H1 (cell line): ENCODE data around the gene MAPT. TPM values are rescaled to one million over a fixed set of nuclear protein-coding genes. Genes with fewer than 3 reads are reported as not detected.

ENCODE experiments used
- CTCF ChIA-PET: fragments of 300-600 bp; sonication (Branson Sonifier 250); formaldehyde crosslinking; loops from one replicate; lab custom pipeline; 2021; ENCODE audit not compliant: partially characterized antibody; lab: Charles Lee
- POLR2A ChIA-PET: fragments of 300-600 bp; sonication (Branson Sonifier 250); formaldehyde crosslinking; loops from one replicate; lab custom pipeline; 2021; ENCODE audit warnings: inconsistent platforms; ENCODE audit not compliant: partially characterized antibody; lab: Charles Lee
- DNase-seq, 2 experiments: peaks; one replicate each; pipeline versions ENCODE4 v3.0.0 to v3.0.0-alpha.2; 2010 to 2022; ENCODE audit warnings: low spot score in 2 of 2, low read depth in 1 of 2, mixed read lengths in 1 of 2
- FAIRE-seq: peaks from 2 replicates; lab custom pipeline; 2011; peaks lifted over from hg19 to GRCh38; lab: Jason Lieb, UNC
- H2AFZ ChIP-seq: 2 replicates; pipeline ENCODE4 v1.8.1; 2012; ENCODE audit warnings: low read length, inconsistent platforms
- H2AK5ac ChIP-seq: 2 replicates; pipeline ENCODE4 v1.6.1; 2013; ENCODE audit warnings: low read depth, low read length
- H2BK120ac ChIP-seq: replicated peaks from 2 replicates; pipeline ENCODE3; 2013; ENCODE audit warnings: low read depth, low read length, inconsistent platforms
- H2BK12ac ChIP-seq: 2 replicates; pipeline ENCODE4 v1.6.1; 2013; ENCODE audit warnings: low read depth, low read length
- H2BK15ac ChIP-seq: 2 replicates; pipeline ENCODE4 v1.6.1; 2013; ENCODE audit warnings: low read length
- H2BK20ac ChIP-seq: 2 replicates; pipeline ENCODE4 v1.6.1; 2013; ENCODE audit warnings: low read length
- H2BK5ac ChIP-seq: 2 replicates; pipeline ENCODE4 v1.6.1; 2013; ENCODE audit warnings: low read depth, low read length
- H3K14ac ChIP-seq: 2 replicates; pipeline ENCODE4 v1.6.1; 2013; ENCODE audit warnings: inconsistent platforms; ENCODE audit not compliant: insufficient read length
- H3K18ac ChIP-seq: 2 replicates; pipeline ENCODE4 v1.6.1; 2013; ENCODE audit warnings: low read length; ENCODE audit errors: extremely low read depth
- H3K23ac ChIP-seq: 2 replicates; pipeline ENCODE4 v1.6.1; 2013; ENCODE audit warnings: inconsistent platforms; ENCODE audit not compliant: insufficient read length
- H3K23me2 ChIP-seq: 2 replicates; pipeline ENCODE4 v1.6.1; 2013; ENCODE audit warnings: low read depth, low read length
- H3K27ac ChIP-seq: 2 replicates; pipeline ENCODE4 v1.6.1; 2011; ENCODE audit warnings: low read depth, low read length, inconsistent platforms
- H3K27me3 ChIP-seq, 4 experiments: replicated peaks in 1 of 4; 1 replicate in 1 of 4; 2 replicates in 3 of 4; pipeline versions ENCODE4 v1.6.1 to v1.8.1; 2011 to 2013; ENCODE audit warnings: low read length in 3 of 4, mild to moderate bottlenecking in 3 of 4, inconsistent platforms in 2 of 4, mixed read lengths in 2 of 4, moderate library complexity in 1 of 4; ENCODE audit not compliant: control insufficient read depth in 3 of 4, insufficient read depth in 3 of 4; ENCODE audit errors: extremely low read depth in 1 of 4
- H3K36me3 ChIP-seq, 4 experiments: 2 replicates each; pipeline versions ENCODE4 v1.6.1 to v1.8.1; 2011 to 2013; ENCODE audit warnings: mild to moderate bottlenecking in 4 of 4, low read length in 3 of 4, moderate library complexity in 2 of 4, control low read depth in 1 of 4, inconsistent platforms in 1 of 4; ENCODE audit not compliant: insufficient read depth in 4 of 4, control insufficient read depth in 2 of 4
- H3K4ac ChIP-seq: replicated peaks from 2 replicates; pipeline ENCODE3; 2013; ENCODE audit warnings: low read length, low read depth, mixed read lengths, inconsistent platforms; ENCODE audit not compliant: insufficient read length
- H3K4me1 ChIP-seq, 4 experiments: replicated peaks in 1 of 4; 1 replicate in 1 of 4; 2 replicates in 3 of 4; pipeline versions ENCODE4 v1.6.1 to v1.8.1; 2011 to 2013; ENCODE audit warnings: low read length in 3 of 4, inconsistent platforms in 2 of 4, mixed read lengths in 1 of 4; ENCODE audit not compliant: insufficient read depth in 4 of 4, control insufficient read depth in 3 of 4
- H3K4me2 ChIP-seq, 2 experiments: 2 replicates each; pipeline versions ENCODE4 v1.6.1 to v1.8.1; 2011 to 2013; ENCODE audit warnings: low read depth in 2 of 2, low read length in 2 of 2, control low read depth in 1 of 2, inconsistent platforms in 1 of 2, mild to moderate bottlenecking in 1 of 2; ENCODE audit not compliant: insufficient read depth in 1 of 2
- H3K4me3 ChIP-seq, 4 experiments: fragments of 200-600, 300-600 bp in 1 of 4; sonication (generic), shearing (Covaris generic), sonication (Bioruptor Twin) in 1 of 4; 2 replicates each; pipeline versions ENCODE4 v1.5.1 to v1.8.1; 2011 to 2016; ENCODE audit warnings: low read length in 4 of 4, low read depth in 3 of 4, control low read depth in 2 of 4, inconsistent platforms in 2 of 4, mild to moderate bottlenecking in 2 of 4, mixed read lengths in 1 of 4, moderate library complexity in 1 of 4; ENCODE audit not compliant: insufficient read depth in 2 of 4; ENCODE audit errors: extremely low read depth in 1 of 4
- H3K56ac ChIP-seq: replicated peaks from 2 replicates; pipeline ENCODE3; 2013; ENCODE audit warnings: low read depth, mild to moderate bottlenecking, mixed read lengths, low read length, inconsistent platforms; ENCODE audit not compliant: insufficient read length
- H3K79me1 ChIP-seq: 2 replicates; pipeline ENCODE4 v1.6.1; 2013; ENCODE audit warnings: low read depth, low read length, control low read depth
- H3K79me2 ChIP-seq, 2 experiments: 2 replicates each; pipeline versions ENCODE4 v1.6.1 to v1.8.1; 2012 to 2013; ENCODE audit warnings: low read length in 2 of 2, mild to moderate bottlenecking in 2 of 2, inconsistent platforms in 1 of 2; ENCODE audit not compliant: insufficient read depth in 2 of 2, control insufficient read depth in 1 of 2
- H3K9ac ChIP-seq, 4 experiments: replicated peaks in 1 of 4; 1 replicate in 1 of 4; 2 replicates in 3 of 4; pipeline versions ENCODE4 v1.6.1 to v1.8.1; 2011 to 2013; ENCODE audit warnings: low read depth in 3 of 4, low read length in 3 of 4, control low read depth in 2 of 4, mild to moderate bottlenecking in 2 of 4, moderate library complexity in 2 of 4, inconsistent platforms in 1 of 4; ENCODE audit errors: extremely low read depth in 1 of 4
- H3K9me3 ChIP-seq, 2 experiments: 2 replicates each; pipeline versions ENCODE4 v1.6.1 to v1.8.1; 2012 to 2013; ENCODE audit warnings: mild to moderate bottlenecking in 2 of 2, moderate library complexity in 2 of 2, control low read depth in 1 of 2, inconsistent platforms in 1 of 2, low read depth in 1 of 2, low read length in 1 of 2, mixed read lengths in 1 of 2; ENCODE audit not compliant: insufficient read depth in 2 of 2
- H4K20me1 ChIP-seq, 2 experiments: replicated peaks in 1 of 2; 2 replicates each; pipeline versions ENCODE3 to v1.8.1; 2011 to 2013; ENCODE audit warnings: inconsistent platforms in 2 of 2, low read length in 2 of 2, mild to moderate bottlenecking in 1 of 2; ENCODE audit not compliant: insufficient read depth in 2 of 2, control insufficient read depth in 1 of 2
- H4K5ac ChIP-seq: 2 replicates; pipeline ENCODE4 v1.6.1; 2013; ENCODE audit warnings: low read length, low read depth, mixed read lengths, inconsistent platforms; ENCODE audit not compliant: insufficient read length
- H4K8ac ChIP-seq: 2 replicates; pipeline ENCODE4 v1.8.0; 2013; ENCODE audit warnings: mild to moderate bottlenecking, moderate library complexity, low read length, inconsistent platforms; ENCODE audit not compliant: insufficient read depth; ENCODE audit errors: extremely low read depth
- H4K91ac ChIP-seq: replicated peaks from 2 replicates; pipeline ENCODE3; 2013; ENCODE audit warnings: low read length, mixed read lengths, inconsistent platforms; ENCODE audit not compliant: insufficient read length
- BCL11A ChIP-seq, 2 experiments: IDR thresholded peaks; one replicate each; pipeline ENCODE4 v1.6.1; 2011; ENCODE audit warnings: low read depth in 2 of 2, low read length in 2 of 2, mild to moderate bottlenecking in 2 of 2
- BRCA1 ChIP-seq: IDR thresholded peaks from 2 replicates; pipeline ENCODE4 v1.6.1; 2012; ENCODE audit warnings: low read depth, low read length, improper control_type of control experiment
- KDM5A ChIP-seq: fragments of 200-600 bp; IDR thresholded peaks from 2 replicates; pipeline ENCODE4 v1.7.1; 2012; ENCODE audit warnings: mild to moderate bottlenecking, low read length, inconsistent platforms, mixed read lengths
- POLR2A ChIP-seq, 2 experiments: IDR thresholded peaks; 1 replicate in 1 of 2; 2 replicates in 1 of 2; pipeline ENCODE4 v1.6.1; 2011; ENCODE audit warnings: low read depth in 2 of 2, low read length in 2 of 2, mild to moderate bottlenecking in 2 of 2; ENCODE audit errors: control extremely low read depth in 1 of 2
- RFX5 ChIP-seq: IDR thresholded peaks from 2 replicates; pipeline ENCODE4 v1.6.1; 2011; ENCODE audit warnings: low read depth, low read length, improper control_type of control experiment, borderline replicate concordance
- SAP30 ChIP-seq: fragments of 300-600 bp; sonication (generic); IDR thresholded peaks from 2 replicates; pipeline ENCODE4 v1.7.1; 2012; ENCODE audit warnings: low read length, moderate library complexity, mild to moderate bottlenecking, inconsistent platforms; ENCODE audit not compliant: insufficient read depth, insufficient replicate concordance
- WGBS, 2 experiments: shearing (Covaris generic) in 1 of 2; methylation state at CpG; one replicate each; pipeline versions ENCODE4 v1.1.6 to v1.1.7; 2013 to 2015; ENCODE audit warnings: low lambda C conversion rate in 2 of 2, mixed read lengths in 2 of 2, inconsistent platforms in 1 of 2, low coverage in 1 of 2, missing lambda C conversion rate in 1 of 2; ENCODE audit not compliant: insufficient replicate concordance in 2 of 2, insufficient coverage in 1 of 2, insufficient read length in 1 of 2; ENCODE audit errors: extremely low coverage in 1 of 2, missing lambda C conversion rate in 1 of 2; 5-methylcytosine and 5-hydroxymethylcytosine counted together
- polyA plus RNA-seq, 7 experiments: library from polyadenylated mRNA; depleted of rRNA in 3 of 7; stranded (reverse) in 5 of 7; unstranded in 2 of 7; fragments of >200 nt in 5 of 7; fragments of 200-250 nt in 2 of 7; gene quantifications; 1 replicate in 5 of 7; 2 replicates in 1 of 7; 4 replicates in 1 of 7; pipeline versions ENCODE4 v1.2.1 to v1.2.3, GENCODE V29; 2011 to 2013; ENCODE audit warnings: missing spikeins in 2 of 7, mixed read lengths in 2 of 7
- total RNA-seq: library from RNA; stranded (reverse); fragmentation: NEBNext Ultra II Directional; extraction: Animal tissue kit (Norgen Biotek cat#: 25700); gene quantifications from 2 replicates; pipeline ENCODE4 v1.2.1, GENCODE V29; 2021

Gene MAPT
- total and polyA plus RNA-seq, 2 of the 8 experiments (the other 6 are each of a cell fraction or from before 2014, with no cell fraction given), result 0.54 to 1.7 TPM

GRCh38 chr17:45979137-45979536, 84.8 kb downstream of the MAPT start:
- no peak overlapping the region for H3K4me2 ChIP-seq
- no peaks in the 10 kb centered on the region for H3K79me1 ChIP-seq
- peaks cover 0 to 6% (median 1%) of the 10 kb centered on the region in 4 experiments; a peak in 2 of 7 replicates for H3K4me1 ChIP-seq
- H3K9ac ChIP-seq, result no peak overlapping the region
- no peak overlapping the region for H4K91ac ChIP-seq
- no peak overlapping the region for H2BK12ac ChIP-seq
- H2BK120ac ChIP-seq, result no peak overlapping the region
- H3K18ac ChIP-seq, result no peak overlapping the region
- ChIA-PET CTCF (interaction anchor here (1.3 to 2.5 kb wide), 2 partner anchors 8 to 11 kb away, joined by 3 to 11 read pairs; no protein-coding TSS in a partner anchor), POLR2A (no interaction called here)
- H3K27ac ChIP-seq, result no peak overlapping the region
- H3K4ac ChIP-seq, result no peak overlapping the region
- H2BK20ac ChIP-seq, result no peak overlapping the region
- H2AK5ac ChIP-seq, result no peak overlapping the region
- no peak overlapping the region for H2BK5ac ChIP-seq
- no peak overlapping the region for H2BK15ac ChIP-seq
- DNase-seq (no peak), FAIRE-seq (no peak)
- WGBS, 2 experiments, result 83% methylated on average over 2 of the region's 2 CpGs; no CpG with 5 or more reads in 1 of the 2 experiments
- no peak overlapping the region for H3K14ac ChIP-seq
- H3K4me3 ChIP-seq, result no peak overlapping the region
- no peaks in the 10 kb centered on the region for H3K9me3 ChIP-seq
- no peak overlapping the region for H4K5ac ChIP-seq
- no peak overlapping the region for H3K23ac ChIP-seq
- H3K56ac ChIP-seq, result no peak overlapping the region
- H3K36me3 ChIP-seq, result no peaks in the 10 kb centered on the region
- H3K27me3 ChIP-seq, result no peaks in the 10 kb centered on the region; a peak in 1 of 7 replicates
- TF ChIP-seq KDM5A (no peak), POLR2A (IDR thresholded peaks at IDR 0.05; ENCODE audit: control extremely low read depth in 1 of 2, low read depth in 2 of 2, low read length in 2 of 2) (no peak), BRCA1 (no peak), RFX5 (no peak), SAP30 (no peak), BCL11A (IDR thresholded peaks at IDR 0.05; ENCODE audit: low read depth in 2 of 2, low read length in 2 of 2) (no peak)
- H3K79me2 ChIP-seq, result no peaks in the 10 kb centered on the region
- H4K20me1 ChIP-seq, result no peaks in the 10 kb centered on the region
- no peaks in the 10 kb centered on the region for H3K23me2 ChIP-seq
- no peak overlapping the region for H2AFZ ChIP-seq
- no peak overlapping the region for H4K8ac ChIP-seq
